GM19023 (cell line): ENCODE data around the gene WFDC1.

Experiments
- ATAC-seq: cut with Tn5 transposase; IDR thresholded peaks from one replicate; pipeline ENCODE4 v1.9.1; 2021; ENCODE audit warnings: mild to moderate bottlenecking, moderate library complexity; ENCODE audit not compliant: unreplicated experiment

Gene WFDC1

GRCh38 chr16:84349862-84350684 is 55.4 kb downstream of the WFDC1 start:
- ATAC-seq = no peak

- ATAC-seq = no peak
Measured at GRCh38 chr16:84350685-84351400, 56.2 kb downstream of the WFDC1 start.

GRCh38 chr16:84351630-84352029 is 57.0 kb downstream of the WFDC1 start:
- ATAC-seq = no peak

- ATAC-seq = no peak
Measured at GRCh38 chr16:84354306-84354705, 59.6 kb downstream of the WFDC1 start.

- no peak for ATAC-seq
Measured at GRCh38 chr16:84355149-84355548, 60.5 kb downstream of the WFDC1 start.

- no peak for ATAC-seq
Measured at GRCh38 chr16:84356176-84356575, 61.5 kb downstream of the WFDC1 start.

- ATAC-seq = no peak
Measured at GRCh38 chr16:84356591-84357116, 62.0 kb downstream of the WFDC1 start.

GRCh38 chr16:84357191-84357651 is 62.5 kb downstream of the WFDC1 start:
- no peak for ATAC-seq

- no peak for ATAC-seq
Measured at GRCh38 chr16:84358601-84359295, 64.1 kb downstream of the WFDC1 start.

GRCh38 chr16:84359326-84359725 is 64.6 kb downstream of the WFDC1 start:
- ATAC-seq = no peak

GRCh38 chr16:84360170-84360569 is 65.5 kb downstream of the WFDC1 start:
- no peak for ATAC-seq

GRCh38 chr16:84360748-84361147 is 66.1 kb downstream of the WFDC1 start:
- no peak for ATAC-seq

- ATAC-seq = no peak
Measured at GRCh38 chr16:84361546-84361945, 66.9 kb downstream of the WFDC1 start.

- ATAC-seq = no peak
Measured at GRCh38 chr16:84362471-84362941, 67.8 kb downstream of the WFDC1 start.

- ATAC-seq = no peak
Measured at GRCh38 chr16:84366208-84366607, 71.5 kb downstream of the WFDC1 start.

GRCh38 chr16:84367297-84367680 is 72.6 kb downstream of the WFDC1 start:
- ATAC-seq = no peak

GRCh38 chr16:84367750-84368307 is 73.2 kb downstream of the WFDC1 start:
- ATAC-seq = no peak

GRCh38 chr16:84368308-84368996 is 73.8 kb downstream of the WFDC1 start, which contains the start of gene ATP2C2:
TSS of gene ATP2C2 (plus strand) at chr16:84368538. CDS start at chr16:84368616, 78 bp downstream.
- no peak for ATAC-seq

GRCh38 chr16:84369105-84369504 is 74.4 kb downstream of the WFDC1 start:
- no peak for ATAC-seq

- ATAC-seq = no peak
Measured at GRCh38 chr16:84369938-84370627, 75.4 kb downstream of the WFDC1 start.
